B cell (primary cell): ENCODE results near the gene PRKN. TPM values are rescaled to one million over a fixed set of nuclear protein-coding genes. Genes with fewer than 3 reads are reported as not detected.
"Not testable (repeated sequence)": the region's sequence is repeated elsewhere in the genome, so short reads cannot be mapped to it uniquely, and the experiment has no call there.

Experiments
- ATAC-seq: fragments of 200-7000 bp; cut with Tn5 transposase; one replicate; pipeline ENCODE4 v1.10.0; 2021; ENCODE audit warnings: low read depth, mild to moderate bottlenecking, moderate number of reproducible peaks, moderate library complexity
- CTCF ChIA-PET: fragments of 350-600 bp; sonication (Branson Sonifier 250); formaldehyde crosslinking; loops from one replicate; lab custom pipeline; 2021; ENCODE audit warnings: antibody characterized with exemption, inconsistent platforms; lab: Charles Lee
- POLR2A ChIA-PET: fragments of 350-600 bp; sonication (Branson Sonifier 250); formaldehyde crosslinking; loops from one replicate; lab custom pipeline; 2021; ENCODE audit warnings: antibody characterized with exemption; lab: Charles Lee
- DNase-seq: peaks from one replicate; pipeline ENCODE4 v3.0.0; 2013
- H2AFZ ChIP-seq: 2 replicates; pipeline ENCODE4 v1.6.1; 2012; ENCODE audit warnings: mild to moderate bottlenecking, low read depth, low read length; ENCODE audit not compliant: insufficient read depth, poor library complexity, severe bottlenecking
- H3K27ac ChIP-seq, 2 donors: 1 replicate in 1 of 2; 2 replicates in 1 of 2; pipeline ENCODE4 v1.5.1; 2012 to 2013; ENCODE audit warnings: low read length in 2 of 2, mild to moderate bottlenecking in 2 of 2, moderate library complexity in 1 of 2
- H3K27me3 ChIP-seq, 4 experiments: fragments of 200-600 bp in 1 of 4; sonication (generic) in 1 of 4; replicated peaks in 1 of 4; 1 replicate in 2 of 4; 2 replicates in 2 of 4; pipeline versions ENCODE4 v1.6.1 to v1.7.0; 2013 to 2016; ENCODE audit warnings: low read length in 3 of 4, mild to moderate bottlenecking in 2 of 4, mixed read lengths in 1 of 4, moderate library complexity in 1 of 4; ENCODE audit not compliant: insufficient read depth in 4 of 4, control insufficient read depth in 3 of 4; ENCODE audit errors: control extremely low read depth in 1 of 4
- H3K36me3 ChIP-seq, 2 experiments: replicated peaks in 1 of 2; 1 replicate in 1 of 2; 2 replicates in 1 of 2; pipeline versions ENCODE4 v1.6.1 to v1.7.1; 2013; ENCODE audit warnings: low read length in 1 of 2; ENCODE audit not compliant: insufficient read depth in 2 of 2, control insufficient read depth in 1 of 2; ENCODE audit errors: control extremely low read depth in 1 of 2, extremely low read depth in 1 of 2
- H3K4me1 ChIP-seq, 2 donors: fragments of 200-600 bp in 1 of 2; sonication (generic) in 1 of 2; 1 replicate in 1 of 2; 2 replicates in 1 of 2; pipeline versions ENCODE4 v1.5.1 to v1.6.1; 2013 to 2017; ENCODE audit warnings: low read length in 2 of 2; ENCODE audit not compliant: control insufficient read depth in 2 of 2, insufficient read depth in 2 of 2
- H3K4me2 ChIP-seq: replicated peaks from 2 replicates; pipeline ENCODE3; 2012; ENCODE audit warnings: mild to moderate bottlenecking, low read depth, low read length; ENCODE audit not compliant: poor library complexity, severe bottlenecking
- H3K4me3 ChIP-seq, 5 experiments: fragments of 200-600 bp in 1 of 5; sonication (generic) in 1 of 5; 1 replicate in 3 of 5; 2 replicates in 2 of 5; pipeline versions ENCODE4 v1.5.1 to v1.7.0; 2011 to 2016; ENCODE audit warnings: low read length in 4 of 5, mild to moderate bottlenecking in 4 of 5, low read depth in 2 of 5, control low read depth in 1 of 5, moderate library complexity in 1 of 5; ENCODE audit not compliant: insufficient read depth in 1 of 5; ENCODE audit errors: control extremely low read depth in 1 of 5, extremely low read depth in 1 of 5
- H3K79me2 ChIP-seq: fragments of 200-600 bp; sonication (generic); one replicate; pipeline ENCODE4 v1.6.0; 2016; ENCODE audit warnings: low read length; ENCODE audit not compliant: control insufficient read depth, insufficient read depth
- H3K9ac ChIP-seq: fragments of 200-600 bp; sonication (generic); 2 replicates; pipeline ENCODE4 v1.6.1; 2017; ENCODE audit warnings: mild to moderate bottlenecking, low read length, moderate library complexity
- H3K9me3 ChIP-seq, 3 donors: one replicate each; pipeline versions ENCODE4 v1.6.1 to v1.7.1; 2013; ENCODE audit warnings: low read length in 2 of 3; ENCODE audit not compliant: control insufficient read depth in 2 of 3, insufficient read depth in 1 of 3; ENCODE audit errors: control extremely low read depth in 1 of 3
- H4K20me1 ChIP-seq: 2 replicates; pipeline ENCODE4 v1.6.0; 2012; ENCODE audit warnings: mild to moderate bottlenecking, low read length; ENCODE audit not compliant: insufficient read depth, control insufficient read depth, poor library complexity, severe bottlenecking
- H3K27ac Mint-ChIP-seq: one replicate; pipeline ENCODE4 v1.8.0; 2021; ENCODE audit warnings: mixed read lengths
- H3K27me3 Mint-ChIP-seq: one replicate; pipeline ENCODE4 v1.8.0; 2021; ENCODE audit warnings: mixed read lengths
- H3K4me1 Mint-ChIP-seq: one replicate; pipeline ENCODE4 v1.8.0; 2021; ENCODE audit warnings: mixed read lengths
- H3K4me3 Mint-ChIP-seq: one replicate; pipeline ENCODE4 v1.8.0; 2021; ENCODE audit warnings: mixed read lengths
- H3K9me3 Mint-ChIP-seq: one replicate; pipeline ENCODE4 v1.8.0; 2022; ENCODE audit warnings: mixed read lengths; ENCODE audit not compliant: insufficient read depth
- CTCF ChIP-seq: fragments of 200-600 bp; IDR thresholded peaks from one replicate; pipeline ENCODE4 v1.8.0; 2022; ENCODE audit warnings: antibody characterized with exemption, mild to moderate bottlenecking
- EZH2 ChIP-seq: IDR thresholded peaks from 2 replicates; pipeline ENCODE4 v1.6.1; 2012; ENCODE audit warnings: borderline replicate concordance, low read depth, mild to moderate bottlenecking, moderate library complexity, low read length; ENCODE audit not compliant: insufficient read depth, poor library complexity, severe bottlenecking
- WGBS: methylation state at CpG from one replicate; pipeline ENCODE4 v1.1.5; 2013; ENCODE audit warnings: missing lambda C conversion rate; ENCODE audit not compliant: insufficient coverage; 5-methylcytosine and 5-hydroxymethylcytosine counted together
- intact Hi-C: fragments of 100-400 bp; cut with micrococcal nuclease; formaldehyde crosslinking; loops from one replicate; pipeline ENCODE4 v1.10.0; 2022
- polyA plus RNA-seq: library from polyadenylated mRNA; depleted of rRNA; stranded (reverse); fragments of >200 nt; gene quantifications from 2 replicates; pipeline ENCODE4 v1.2.3, GENCODE V29; 2012
- total RNA-seq, 2 donors: library from RNA; stranded (reverse); fragments of 120-200 nt in 1 of 2; gene quantifications; 1 replicate in 1 of 2; 2 replicates in 1 of 2; pipeline versions ENCODE4 v1.2.3 to v1.2.4, GENCODE V29; 2013 to 2022

PRKN gene
- total and polyA plus RNA-seq, 2 donors (not counting 1 experiment from before 2014, with no cell fraction given) = 1.6 to 6.2 TPM

GRCh38 chr6:161853657-161854056 is 873.9 kb downstream of the PRKN start:
- H3K27ac ChIP-seq = no peak overlapping the region
- intact Hi-C loops = no loop called here
- H3K4me3 ChIP-seq = no peak overlapping the region
- Mint-ChIP-seq H3K27me3 (no peaks in the 10 kb centered on the region), H3K4me1 (no peaks in the 10 kb centered on the region), H3K9me3 (no peaks in the 10 kb centered on the region), H3K27ac (no peak overlapping the region), H3K4me3 (no peak overlapping the region)
- no peaks in the 10 kb centered on the region for H3K9me3 ChIP-seq
- H3K36me3 ChIP-seq = no peaks in the 10 kb centered on the region
- H3K4me1 ChIP-seq = no peaks in the 10 kb centered on the region
- H3K4me2 ChIP-seq = no peak overlapping the region
- H3K79me2 ChIP-seq = no peaks in the 10 kb centered on the region
- no peaks in the 10 kb centered on the region for H4K20me1 ChIP-seq
- POLR2A ChIA-PET = no interaction called here
- TF ChIP-seq CTCF (no peak), EZH2 (no peak)
- no peaks in the 10 kb centered on the region for H3K27me3 ChIP-seq
- CTCF ChIA-PET = no interaction called here
- WGBS = 92% methylated on average over 4 of the region's 7 CpGs
- H2AFZ ChIP-seq = no peak overlapping the region
- ATAC-seq (no peak), DNase-seq (no peak)
- H3K9ac ChIP-seq = no peak overlapping the region

GRCh38 chr6:161851486-161851885 is 876.1 kb downstream of the PRKN start:
- intact Hi-C loops, H3K4me3 Mint-ChIP-seq, H3K4me1 Mint-ChIP-seq, H2AFZ ChIP-seq, H3K9me3 ChIP-seq, H3K79me2 ChIP-seq, H3K27me3 Mint-ChIP-seq, H3K27me3 ChIP-seq, H3K36me3 ChIP-seq, CTCF ChIA-PET, H3K27ac Mint-ChIP-seq, POLR2A ChIA-PET, DNase-seq, H3K9me3 Mint-ChIP-seq, H3K4me1 ChIP-seq, H3K27ac ChIP-seq, H3K4me2 ChIP-seq, ATAC-seq, H3K9ac ChIP-seq, H4K20me1 ChIP-seq, H3K4me3 ChIP-seq: not testable (repeated sequence)
- 93% methylated on average over 8 of the region's 12 CpGs for WGBS
